ENCODE results near the gene LRRK1. TPM values are rescaled to one million over a fixed set of nuclear protein-coding genes. Genes with fewer than 3 reads are reported as not detected.

LRRK1 gene
- total and polyA plus RNA-seq, 7 donors, result 7.1 to 27.4 (median 10.2) TPM

GRCh38 chr15:101112336-101113113 lies 193.4 kb downstream of the LRRK1 start:
- WGBS, 2 donors, result 73 to 83% methylated on average over 16 of the region's 16 CpGs
- intact Hi-C loops (cut with DNase I), result no loop called here

GRCh38 chr15:101113114-101114005 lies 194.2 kb downstream of the LRRK1 start:
- no peak for DNase-seq
- TF ChIP-seq POLR2A (IDR thresholded peaks at IDR 0.05), result no peak
- TF ChIP-seq CTCF (IDR thresholded peaks at IDR 0.05), result no peak
- no peak for TF ChIP-seq EP300 (IDR thresholded peaks at IDR 0.05)
- TF ChIP-seq POLR2AphosphoS5 (IDR thresholded peaks at IDR 0.05), result no peak
- WGBS, 2 donors, result 91 to 93% methylated on average over 19 of the region's 19 CpGs
- Histone ChIP-seq H3K36me3 (no peaks in the 10 kb centered on the region), H3K4me1 (peaks cover 0 to 12% (median 5%) of the 10 kb centered on the region in 4 donors), H3K4me3 (no peak overlapping the region), H3K27me3 (no peaks in the 10 kb centered on the region), H3K27ac (no peak overlapping the region), H3K9me3 (no peaks in the 10 kb centered on the region)
- intact Hi-C loops (cut with DNase I), result no loop called here

More at GRCh38 chr15:101112336-101113113, 193.4 kb downstream of the LRRK1 start:
- Histone ChIP-seq H3K4me3 (no peak overlapping the region), H3K4me1 (peaks cover 0 to 12% (median 5%) of the 10 kb centered on the region in 4 donors), H3K9me3 (no peaks in the 10 kb centered on the region), H3K27me3 (no peaks in the 10 kb centered on the region), H3K36me3 (no peaks in the 10 kb centered on the region), H3K27ac (no peak overlapping the region)
- DNase-seq, result no peak
- TF ChIP-seq POLR2AphosphoS5 (IDR thresholded peaks at IDR 0.05) (no peak), POLR2A (IDR thresholded peaks at IDR 0.05) (no peak), EP300 (IDR thresholded peaks at IDR 0.05) (no peak), CTCF (IDR thresholded peaks at IDR 0.05) (no peak)

- Histone ChIP-seq H3K4me1 (peaks cover 0 to 12% (median 5%) of the 10 kb centered on the region in 4 donors), H3K9me3 (no peaks in the 10 kb centered on the region), H3K4me3 (no peak overlapping the region), H3K27ac (no peak overlapping the region), H3K36me3 (no peaks in the 10 kb centered on the region), H3K27me3 (no peaks in the 10 kb centered on the region)
- WGBS, 2 donors, result 70 to 77% methylated on average over 10 of the region's 10 CpGs
- no peak for DNase-seq
- TF ChIP-seq EP300 (IDR thresholded peaks at IDR 0.05) (no peak), POLR2A (IDR thresholded peaks at IDR 0.05) (no peak), POLR2AphosphoS5 (IDR thresholded peaks at IDR 0.05) (no peak), CTCF (IDR thresholded peaks at IDR 0.05) (no peak)
- intact Hi-C loops (cut with DNase I), result no loop called here
Observed at GRCh38 chr15:101114166-101114565, 195.0 kb downstream of the LRRK1 start.

- intact Hi-C loops (cut with DNase I), result no loop called here
- Histone ChIP-seq H3K36me3 (no peaks in the 10 kb centered on the region), H3K27me3 (no peaks in the 10 kb centered on the region), H3K4me1 (peaks cover 0 to 12% (median 5%) of the 10 kb centered on the region in 4 donors), H3K9me3 (no peaks in the 10 kb centered on the region), H3K27ac (no peak overlapping the region), H3K4me3 (no peak overlapping the region)
- no peak for DNase-seq
- TF ChIP-seq EP300 (IDR thresholded peaks at IDR 0.05) (no peak), POLR2AphosphoS5 (IDR thresholded peaks at IDR 0.05) (no peak), POLR2A (IDR thresholded peaks at IDR 0.05) (no peak), CTCF (IDR thresholded peaks at IDR 0.05) (no peak)
- 91 to 94% methylated on average over 4 of the region's 4 CpGs for WGBS, 2 donors
Observed at GRCh38 chr15:101114610-101115009, 195.5 kb downstream of the LRRK1 start.

Measured in sigmoid colon (tissue), 7 donors.